GM18517 (cell line): Measurements from ENCODE around the gene CLIC5.

ENCODE experiments used
- ATAC-seq: cut with Tn5 transposase; IDR thresholded peaks from one replicate; pipeline ENCODE4 v1.9.1; 2021; ENCODE audit warnings: mild to moderate bottlenecking, moderate library complexity; ENCODE audit not compliant: unreplicated experiment

Gene CLIC5

DNA sequence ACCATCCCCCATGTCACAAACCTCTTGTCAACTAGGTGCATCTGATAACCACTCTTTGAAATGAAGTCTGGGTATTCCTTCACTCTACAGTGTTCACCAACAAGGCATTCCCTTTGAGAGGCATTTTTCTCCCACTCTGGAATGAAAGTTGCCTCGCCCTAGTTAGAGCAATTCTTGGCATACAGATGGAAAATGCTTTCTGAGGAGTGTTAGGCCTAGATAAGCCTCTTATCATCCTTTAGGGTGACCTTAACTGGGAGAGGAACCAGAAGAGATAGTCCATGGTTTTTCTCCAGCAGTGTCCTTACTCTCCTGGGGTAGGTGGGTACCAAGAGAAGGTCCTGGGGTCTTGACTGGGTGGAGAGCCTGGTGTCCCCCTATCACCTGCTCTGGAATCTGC, 14.8 kb downstream of the CLIC5 start:
- no peak for ATAC-seq

DNA sequence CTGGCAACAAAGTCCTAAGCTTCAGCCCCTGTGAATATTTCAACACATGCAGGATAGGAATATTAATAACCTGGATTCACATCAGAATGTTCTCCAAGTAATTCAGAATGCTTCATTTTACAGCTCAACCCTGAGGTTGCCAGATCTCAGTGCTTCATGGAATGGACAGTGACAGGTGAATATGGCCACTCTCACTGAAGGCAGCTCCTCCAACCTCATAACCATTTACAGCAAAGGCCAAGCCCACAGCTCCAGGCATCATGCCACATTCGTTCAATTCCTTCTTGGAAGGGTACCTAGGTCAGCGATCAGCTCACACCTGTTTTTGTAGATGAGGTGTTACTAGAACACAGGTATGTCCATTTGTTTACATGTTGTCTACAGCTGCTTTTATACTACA, 17.1 kb downstream of the CLIC5 start:
- no peak for ATAC-seq

DNA sequence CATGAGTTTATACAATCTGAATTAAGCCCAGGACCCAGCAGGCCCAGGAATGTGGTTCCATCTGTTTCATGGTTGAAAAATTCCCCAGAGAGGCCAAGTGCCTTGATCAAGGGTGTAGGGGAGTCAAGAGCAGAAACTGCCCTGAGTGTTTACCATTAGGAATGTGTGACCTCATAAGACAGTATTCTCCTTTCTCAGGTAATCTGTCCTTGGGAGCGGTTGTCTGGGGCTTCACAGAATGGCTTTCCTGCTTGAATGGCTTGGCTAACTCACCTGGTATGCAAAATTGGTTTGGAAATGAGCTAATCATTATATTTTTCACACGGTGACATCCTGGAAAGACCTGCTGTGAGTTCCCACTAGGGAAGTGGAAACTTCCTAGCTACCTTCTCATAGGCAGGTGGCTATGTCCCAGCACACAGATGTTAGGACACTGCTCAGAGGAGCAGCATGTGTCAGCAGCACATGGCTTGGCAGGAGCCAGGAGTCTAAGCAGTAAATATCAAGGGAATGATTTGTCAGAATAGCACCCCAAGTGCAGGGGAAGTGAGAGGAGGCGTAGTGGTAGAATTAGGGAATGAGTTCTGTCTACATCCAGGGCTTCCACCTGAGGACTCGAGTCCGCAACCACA, 17.7 kb downstream of the CLIC5 start:
- ATAC-seq = no peak

DNA sequence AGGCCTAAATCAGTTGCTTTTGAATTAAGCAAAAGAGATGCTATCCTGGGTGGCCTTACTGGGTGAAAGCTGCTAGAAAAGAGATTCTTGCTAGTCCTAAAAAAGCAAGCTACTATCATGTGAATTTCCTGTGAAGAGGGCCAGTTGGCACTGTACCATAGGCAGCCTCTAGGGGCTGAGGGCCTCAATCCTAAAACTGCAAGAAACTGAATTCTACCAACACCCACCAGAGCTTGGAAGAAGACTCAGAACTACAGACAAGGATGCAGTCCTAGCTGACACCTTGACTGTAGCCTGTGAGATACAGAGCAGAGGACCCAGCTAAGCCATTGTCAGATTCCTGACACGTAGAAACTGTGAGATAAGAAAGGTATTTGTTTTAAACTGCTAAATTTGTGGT, 24.5 kb downstream of the CLIC5 start:
- ATAC-seq = no peak

DNA sequence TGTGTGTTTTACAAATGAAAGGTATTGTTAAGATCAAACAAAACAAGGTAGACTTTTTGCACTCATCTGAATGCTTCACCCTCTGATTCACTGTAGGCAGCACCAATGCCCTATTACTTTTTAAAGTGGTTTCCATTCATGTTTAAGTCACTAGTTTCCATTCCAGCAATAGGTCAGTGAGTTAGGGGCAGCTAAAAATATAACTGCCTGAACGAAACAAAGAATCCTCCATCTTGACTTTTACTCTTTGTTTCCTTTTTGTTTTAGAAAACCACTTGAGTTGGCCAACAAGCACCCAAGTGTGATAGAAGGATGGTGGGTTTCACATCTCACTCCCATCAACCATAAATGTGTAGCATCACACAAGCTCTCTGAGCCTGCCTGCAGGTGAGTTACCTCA, 25.5 kb downstream of the CLIC5 start:
- ATAC-seq = peak; percentile 87

DNA sequence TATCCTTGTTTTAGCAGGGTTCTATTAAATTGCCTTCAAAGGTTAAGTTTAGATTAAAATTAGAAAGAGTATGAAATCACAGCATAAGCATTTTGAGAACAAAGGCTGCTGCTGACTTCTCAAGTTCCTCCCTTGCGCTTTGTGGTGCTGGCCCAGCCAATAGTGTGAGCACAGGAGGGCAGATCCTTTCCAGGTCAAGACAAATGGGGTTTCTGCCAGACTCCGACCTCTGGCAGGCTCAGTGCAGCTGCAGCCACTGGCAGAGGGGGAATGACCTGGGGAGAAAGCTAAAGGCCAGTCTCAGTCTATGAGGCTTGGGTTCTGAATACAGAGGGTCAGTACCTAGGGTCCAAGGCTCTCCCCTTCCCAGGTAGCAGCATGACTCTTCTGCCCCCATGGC, 27.0 kb downstream of the CLIC5 start:
- ATAC-seq = no peak

DNA sequence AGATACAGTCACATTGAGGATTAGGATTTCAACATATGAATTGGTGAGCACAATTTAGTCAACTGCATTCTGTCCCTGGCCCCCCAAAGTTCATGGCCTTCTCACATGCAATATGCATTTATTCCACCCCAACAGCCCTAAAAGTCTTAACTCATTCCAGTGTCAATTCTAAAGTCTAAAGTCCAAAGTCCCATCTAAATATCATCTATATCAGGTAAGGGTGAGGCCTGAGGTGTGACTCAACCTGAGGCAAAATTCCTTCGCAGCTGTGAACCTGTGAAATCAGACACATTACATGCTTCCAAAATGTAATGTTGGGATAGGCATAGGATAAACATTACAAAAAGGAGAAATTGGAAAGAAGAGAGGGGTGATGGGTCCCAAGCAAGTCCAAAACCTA, 27.8 kb downstream of the CLIC5 start:
- no peak for ATAC-seq

DNA sequence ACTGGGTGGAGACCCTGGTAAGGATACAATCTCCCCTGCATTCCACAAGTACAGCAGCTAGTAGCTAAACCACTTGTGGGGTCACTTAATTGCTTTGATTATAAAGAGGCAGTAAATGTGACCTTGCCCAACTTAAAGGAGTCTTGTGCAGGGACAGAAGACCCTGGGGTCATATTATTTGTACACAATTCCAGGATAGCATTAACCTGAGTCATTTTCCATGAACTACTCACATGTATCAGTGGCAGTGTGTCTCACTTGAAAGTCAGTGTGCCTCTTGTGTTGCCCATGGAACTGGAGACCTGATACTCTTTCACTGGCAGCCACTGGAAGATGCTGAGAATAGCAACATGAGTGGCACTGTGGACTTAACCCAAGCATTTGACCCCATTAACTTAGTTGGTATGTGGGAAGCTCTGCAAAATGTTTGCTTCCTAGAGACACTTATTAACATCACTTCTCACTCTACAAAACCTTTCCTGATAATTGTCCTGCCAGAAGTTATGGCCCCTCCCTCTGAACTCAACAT, 28.9 kb downstream of the CLIC5 start:
- ATAC-seq = no peak

DNA sequence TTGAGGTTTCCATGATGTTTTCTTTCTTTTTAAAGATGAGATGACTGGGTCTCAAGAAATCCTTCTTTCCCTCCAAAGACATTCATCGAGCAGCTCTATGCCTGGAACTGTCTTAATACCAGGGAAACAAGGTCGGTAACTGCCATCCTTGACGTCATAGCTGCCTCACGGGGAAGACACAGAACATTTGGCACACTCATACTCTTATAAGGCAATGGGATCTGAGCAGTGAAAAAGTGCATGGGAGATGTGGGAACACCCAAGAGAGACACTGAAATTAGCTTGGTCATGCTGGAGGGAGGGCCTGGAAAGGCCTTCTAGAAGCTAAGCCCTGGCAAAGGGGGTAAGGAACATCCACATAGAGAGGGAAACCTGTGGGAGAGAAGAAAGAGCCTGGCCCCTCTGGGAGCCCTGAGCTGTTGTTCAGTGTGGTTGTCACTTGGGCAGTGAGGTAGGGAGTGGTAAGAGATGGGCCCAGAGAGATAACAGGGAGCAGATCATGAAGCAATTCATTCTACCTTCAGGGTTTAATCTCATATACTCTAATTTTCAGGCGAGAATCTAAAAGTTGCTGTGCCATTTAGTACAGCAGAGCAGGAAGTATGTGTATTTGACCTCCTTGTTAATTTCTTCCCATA, 30.8 kb downstream of the CLIC5 start:
- no peak for ATAC-seq

DNA sequence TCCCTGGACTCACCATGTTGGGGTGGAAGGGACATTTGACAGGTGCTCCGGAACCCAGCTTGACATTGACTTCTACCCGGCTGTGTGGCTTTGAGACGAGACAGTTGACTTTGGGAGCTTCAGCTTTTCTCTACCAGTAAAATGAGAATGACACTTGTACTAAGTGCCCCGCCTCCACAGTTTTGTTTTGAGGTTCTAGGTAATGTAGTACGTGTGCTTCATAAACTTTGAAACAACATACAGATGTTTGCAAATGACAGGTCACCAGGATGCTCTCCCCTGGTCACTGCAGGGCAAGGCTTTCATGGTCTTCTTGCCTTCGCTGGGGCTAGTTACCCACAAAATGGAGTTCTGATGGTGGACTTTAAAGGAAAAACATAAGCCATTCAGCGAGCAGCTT, 31.3 kb downstream of the CLIC5 start:
- ATAC-seq = no peak

DNA sequence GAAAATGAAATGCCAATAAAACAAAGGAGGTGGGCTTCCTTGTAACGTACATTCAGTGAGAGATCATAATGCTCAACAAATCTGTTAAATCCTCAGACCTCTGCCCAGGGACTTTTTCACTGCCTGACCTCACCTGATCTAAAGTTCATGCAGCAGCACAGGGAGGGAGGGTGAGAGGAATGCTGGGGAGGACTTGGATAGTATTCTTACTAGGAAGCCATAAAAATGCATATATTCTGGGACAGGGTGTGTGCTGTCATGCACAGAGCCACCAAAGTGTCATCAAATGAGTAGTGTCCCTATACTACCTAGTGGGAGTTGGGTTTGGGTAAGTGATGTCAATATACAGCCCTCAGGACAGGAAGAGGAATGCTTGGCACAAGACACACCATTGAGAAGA, 32.6 kb downstream of the CLIC5 start:
- no peak for ATAC-seq

DNA sequence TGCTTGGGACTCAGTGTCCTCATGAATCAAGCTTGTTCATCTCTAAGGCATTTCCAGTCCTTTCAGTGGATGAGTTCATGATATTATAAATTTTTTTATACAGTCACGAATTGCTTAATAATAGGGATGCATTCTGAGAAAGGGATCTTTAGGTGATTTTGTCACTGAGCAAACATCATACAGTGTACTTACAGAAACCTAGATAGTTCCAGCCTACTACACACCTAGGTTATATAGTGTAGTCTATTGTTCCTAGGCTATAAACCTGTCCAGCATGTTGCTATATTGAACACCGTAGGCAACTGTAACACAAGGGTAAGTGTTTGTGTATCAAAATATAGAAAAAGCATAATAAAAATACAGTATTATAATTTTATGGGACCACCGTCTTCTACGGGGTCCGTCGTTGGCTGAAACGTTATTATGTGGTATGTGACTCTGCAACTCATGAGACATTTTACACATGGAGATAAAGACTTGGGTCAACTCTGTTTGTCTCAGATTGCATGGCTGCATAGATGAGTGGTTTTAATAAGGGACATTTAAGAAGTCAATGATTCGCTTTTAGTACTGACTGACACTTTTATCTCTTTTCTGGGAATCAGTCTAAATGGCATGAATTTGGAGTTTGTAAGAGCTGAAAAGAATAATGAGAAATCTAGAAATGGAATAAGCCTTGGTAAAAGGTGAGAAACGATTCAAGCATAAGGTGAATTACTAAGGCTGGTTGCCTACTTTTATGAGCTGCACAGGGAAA, 33.2 kb downstream of the CLIC5 start:
- ATAC-seq = no peak

DNA sequence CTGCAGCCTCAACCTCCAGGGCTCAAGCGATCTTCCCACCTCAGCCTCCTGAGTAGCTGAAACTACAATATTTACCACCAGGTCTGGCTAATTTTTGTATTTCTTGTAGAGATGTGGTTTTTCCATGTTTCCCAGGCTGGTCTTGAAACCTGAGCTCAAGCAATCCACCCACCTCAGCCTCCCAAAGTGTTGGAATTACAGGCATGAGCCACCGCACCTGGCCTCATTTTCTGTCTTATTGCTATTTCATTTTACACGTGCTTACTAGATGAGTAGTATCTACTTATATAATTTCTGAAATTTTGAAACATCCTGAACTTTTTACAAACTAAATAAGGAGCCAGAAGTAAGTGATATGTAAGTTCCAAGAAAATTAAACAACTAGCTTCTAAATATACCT, 34.6 kb downstream of the CLIC5 start:
- ATAC-seq = no peak

DNA sequence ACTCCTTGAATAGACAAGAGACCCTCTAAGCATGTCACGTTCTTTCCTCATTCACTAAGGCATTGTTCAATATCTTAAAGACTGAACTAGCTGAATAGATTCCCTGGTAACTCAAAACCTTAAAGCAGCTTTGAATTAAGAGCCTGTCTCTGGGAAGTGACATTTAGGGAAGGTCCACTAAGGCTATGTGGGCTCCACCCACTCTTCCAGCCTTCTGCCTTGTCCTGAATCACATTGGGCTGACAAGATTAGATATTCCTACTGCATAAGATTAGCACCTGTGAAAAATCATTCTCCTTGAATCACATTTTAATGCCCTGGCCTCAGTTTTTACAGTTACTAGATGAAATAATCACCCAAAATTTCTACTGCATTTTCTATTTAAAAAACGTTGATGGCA, 36.3 kb downstream of the CLIC5 start:
- no peak for ATAC-seq

DNA sequence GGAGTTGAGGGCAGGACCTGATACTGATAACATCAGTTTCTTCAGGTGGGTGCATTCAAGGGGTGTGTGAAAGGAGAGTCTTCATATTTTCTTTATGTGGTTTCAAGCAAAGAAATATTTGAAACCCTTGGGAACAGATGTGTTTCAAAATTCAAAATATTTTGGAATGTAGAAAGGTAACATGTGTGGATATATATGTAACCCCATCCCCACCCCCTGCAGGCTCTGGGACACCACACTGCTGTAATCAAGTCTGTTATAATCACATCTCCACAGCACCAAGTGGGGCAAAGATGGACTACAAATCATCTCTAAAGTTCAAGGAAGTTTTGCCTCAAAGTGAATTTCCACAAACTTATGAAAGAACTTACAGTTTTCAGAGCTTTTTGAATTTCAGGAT, 41.1 kb downstream of the CLIC5 start:
- ATAC-seq = no peak

DNA sequence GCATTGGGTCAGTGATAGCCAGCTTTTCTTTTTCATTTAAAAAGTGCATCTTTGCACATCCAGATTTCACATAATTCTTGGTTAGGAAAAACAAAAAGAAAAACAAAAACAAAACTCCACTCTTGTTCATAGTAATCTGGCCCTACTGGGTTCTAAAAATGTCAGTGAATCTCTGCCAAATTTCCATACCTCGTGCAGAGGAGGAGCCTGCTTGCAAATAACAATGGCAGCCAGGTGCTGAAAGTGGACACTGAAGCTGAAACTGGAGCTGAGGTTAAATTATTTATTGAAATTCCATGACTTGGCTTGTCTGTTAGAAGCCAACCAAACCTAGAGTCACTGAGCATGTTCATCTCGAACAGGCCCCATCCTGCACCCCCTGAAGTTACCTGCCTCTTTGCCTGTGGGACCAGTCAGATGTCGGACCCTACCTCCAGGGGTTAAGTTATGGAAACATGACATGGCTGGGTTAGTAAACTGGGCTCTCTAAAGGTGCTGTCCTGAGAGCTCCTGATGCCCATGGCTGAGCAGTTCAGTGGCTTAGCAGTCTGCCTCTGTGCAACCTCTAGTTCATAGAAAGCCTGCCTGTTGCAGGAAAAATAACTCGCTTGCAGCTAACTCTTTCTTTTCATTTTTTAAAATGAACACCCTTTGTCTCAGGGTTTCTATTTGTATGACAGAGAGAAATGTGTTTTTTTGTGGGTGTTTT, 42.7 kb downstream of the CLIC5 start:
- no peak for ATAC-seq

DNA sequence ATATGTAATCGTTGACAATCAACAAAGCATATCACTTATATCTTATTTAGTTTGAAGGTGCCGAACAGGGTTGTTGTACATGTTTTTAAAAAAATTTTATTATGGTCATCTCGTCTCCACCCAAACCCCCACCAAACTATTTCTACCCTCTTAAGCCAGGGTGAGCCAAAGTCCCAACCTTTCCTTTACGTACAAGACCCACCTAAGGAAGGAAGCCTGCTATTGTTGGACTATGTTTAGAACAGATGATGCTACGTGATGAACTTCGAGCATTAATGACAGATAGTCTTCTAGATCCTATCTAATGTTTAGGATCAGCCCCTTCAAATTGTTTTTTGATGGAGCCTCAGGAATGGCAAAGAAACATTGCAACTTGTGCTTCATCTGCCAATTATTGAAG, 44.4 kb downstream of the CLIC5 start:
- ATAC-seq = no peak

DNA sequence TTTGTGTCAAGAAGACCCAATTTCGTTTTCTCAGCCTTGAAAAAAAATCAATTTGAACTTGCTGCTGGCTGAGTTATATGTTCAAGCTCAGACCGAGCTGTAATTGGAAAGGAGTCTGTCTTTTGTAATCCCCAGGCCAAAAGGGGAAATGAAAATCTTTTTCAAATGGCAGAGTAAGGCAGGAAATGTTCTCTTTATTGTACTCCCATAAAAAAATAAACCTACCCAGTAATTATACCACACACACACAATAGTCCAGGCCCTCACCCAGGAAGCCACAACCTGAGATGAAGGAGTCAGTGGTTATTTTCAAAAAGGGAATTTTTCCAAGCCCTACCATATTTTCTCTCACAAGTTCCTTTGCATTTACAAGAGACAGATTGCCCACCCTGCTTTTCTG, 45.3 kb downstream of the CLIC5 start:
- ATAC-seq = no peak

DNA sequence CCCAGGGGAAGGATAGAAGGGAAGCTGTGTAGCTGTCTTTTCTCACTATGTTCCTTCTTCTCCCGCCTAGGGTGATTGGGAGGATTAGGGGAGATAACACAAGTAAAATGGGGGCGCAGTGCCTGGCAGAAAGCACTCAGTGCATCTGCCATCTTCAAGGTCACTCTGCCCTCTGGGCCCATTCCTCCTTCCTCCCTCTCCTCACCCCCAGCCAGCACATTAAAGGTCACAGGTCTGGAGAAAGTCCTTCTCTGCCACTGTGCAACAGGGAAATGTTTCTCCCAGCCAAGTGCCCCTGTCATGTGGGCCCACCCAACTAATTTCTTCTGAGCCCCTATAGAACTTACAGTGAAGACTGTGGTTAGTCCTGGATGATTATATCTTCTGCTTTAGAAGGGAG, 45.8 kb downstream of the CLIC5 start:
- no peak for ATAC-seq

DNA sequence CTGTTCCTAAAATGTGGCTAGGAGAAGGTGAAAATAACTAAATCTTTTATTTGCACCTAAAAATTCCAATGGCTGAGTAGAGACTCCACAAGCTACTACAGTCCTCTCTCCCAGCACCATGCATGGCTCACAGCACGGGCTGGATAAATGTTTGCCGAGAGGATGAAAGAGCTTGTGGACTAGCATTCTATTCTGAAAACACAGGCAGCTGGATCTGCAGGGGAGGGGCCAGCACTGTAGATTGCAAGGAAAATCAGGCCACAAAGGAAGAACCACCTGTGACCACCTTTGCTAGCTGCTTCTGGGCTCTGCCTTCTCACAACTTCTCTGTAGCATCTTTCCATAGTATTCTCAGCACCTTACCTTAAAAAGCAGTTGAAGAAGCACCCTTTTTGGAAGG, 46.6 kb downstream of the CLIC5 start:
- ATAC-seq = no peak

DNA sequence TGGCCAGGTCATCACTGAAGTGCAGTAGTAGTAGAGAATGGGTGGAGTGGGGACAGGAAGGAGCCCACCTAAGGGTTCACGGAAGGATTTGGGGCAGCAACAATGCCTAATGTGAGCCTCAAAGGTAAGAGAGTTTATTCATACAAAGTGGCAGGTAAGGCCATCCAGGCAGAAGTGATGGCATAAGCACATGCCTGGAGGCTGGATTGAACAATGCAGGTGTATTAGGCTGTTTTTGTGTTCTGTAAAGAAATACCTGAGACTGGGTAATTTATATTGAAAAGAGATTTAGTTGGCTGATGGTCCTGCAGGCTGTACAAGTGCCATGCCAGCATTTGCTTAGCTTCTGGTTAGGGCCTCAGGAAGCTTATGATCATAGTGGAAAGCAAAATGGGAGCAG, 48.3 kb downstream of the CLIC5 start:
- ATAC-seq = no peak

DNA sequence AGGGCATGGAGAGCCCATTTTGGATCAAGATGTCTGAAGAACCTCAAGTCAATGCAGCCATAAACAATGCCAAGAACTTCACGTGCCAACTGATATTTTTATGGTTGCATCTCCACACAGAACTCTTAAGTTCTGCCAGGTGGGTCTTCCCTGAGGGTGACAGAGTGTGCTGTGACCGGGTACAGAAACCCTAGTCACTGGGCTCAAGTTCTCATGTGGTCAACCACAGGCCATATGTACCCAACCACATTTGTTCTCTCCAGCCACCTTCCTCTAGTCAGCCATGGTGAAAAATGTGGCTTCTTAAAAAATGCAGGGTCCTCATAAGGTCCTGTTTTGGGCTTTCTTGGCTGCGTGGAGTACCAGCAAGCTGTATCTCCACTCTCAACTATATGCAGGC, 48.9 kb downstream of the CLIC5 start:
- no peak for ATAC-seq
